Uterus (tissue), 2 donors: ENCODE data around the gene ZNF658.
A peak's percentile ranks its signal among the peaks of the same experiment; 100 is the strongest.

ENCODE experiments used
- POLR2A ChIP-seq, 2 donors: fragments of 450-650 bp; IDR thresholded peaks; one replicate each; pipeline ENCODE4 v1.6.1; 2016; ENCODE audit warnings: antibody characterized with exemption in 2 of 2, mild to moderate bottlenecking in 1 of 2, moderate library complexity in 1 of 2
- TF ChIP-seq, protein P1 (sequence below), 4 experiments: fragments of 200-600 bp in 2 of 4; fragments of 450-650 bp in 2 of 4; sonication (generic) in 2 of 4; IDR thresholded peaks; one replicate each; pipeline ENCODE4 v1.5.1; 2016 to 2019; ENCODE audit warnings: antibody characterized with exemption in 4 of 4, mild to moderate bottlenecking in 2 of 4, moderate library complexity in 1 of 4

DNA sequence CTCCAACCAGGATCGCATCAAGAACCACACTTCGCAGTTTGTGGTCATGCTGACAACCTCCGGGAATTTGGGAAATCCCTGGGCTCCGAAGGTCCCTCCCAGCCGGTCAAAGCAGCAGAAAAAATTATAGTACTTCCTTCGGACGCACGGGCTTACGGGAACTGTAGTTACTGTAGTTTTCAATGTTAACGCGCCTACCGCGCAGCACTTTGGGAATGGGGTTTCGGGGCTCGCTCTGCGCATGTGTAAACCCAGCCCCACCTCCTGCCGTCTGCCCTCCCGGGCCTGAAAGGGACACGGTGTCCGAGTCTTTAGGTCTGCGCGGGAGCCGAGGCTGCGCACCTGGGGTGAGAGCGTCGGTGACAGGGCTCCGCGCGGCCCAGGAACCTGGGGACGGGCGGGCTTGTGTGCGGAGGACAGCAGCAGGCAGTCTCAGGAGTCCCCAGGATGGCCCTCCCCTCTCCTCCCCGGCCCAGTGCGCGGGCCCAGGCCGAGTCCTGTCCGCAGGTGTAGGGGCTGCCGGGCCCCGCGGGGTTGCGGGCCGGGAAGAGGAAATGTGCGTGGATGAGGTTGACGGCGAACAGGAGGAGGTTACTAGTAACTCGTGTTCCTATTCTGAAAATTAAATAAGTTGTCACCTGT, at the start of gene ZNF658:
- TF ChIP-seq, protein P1, sequence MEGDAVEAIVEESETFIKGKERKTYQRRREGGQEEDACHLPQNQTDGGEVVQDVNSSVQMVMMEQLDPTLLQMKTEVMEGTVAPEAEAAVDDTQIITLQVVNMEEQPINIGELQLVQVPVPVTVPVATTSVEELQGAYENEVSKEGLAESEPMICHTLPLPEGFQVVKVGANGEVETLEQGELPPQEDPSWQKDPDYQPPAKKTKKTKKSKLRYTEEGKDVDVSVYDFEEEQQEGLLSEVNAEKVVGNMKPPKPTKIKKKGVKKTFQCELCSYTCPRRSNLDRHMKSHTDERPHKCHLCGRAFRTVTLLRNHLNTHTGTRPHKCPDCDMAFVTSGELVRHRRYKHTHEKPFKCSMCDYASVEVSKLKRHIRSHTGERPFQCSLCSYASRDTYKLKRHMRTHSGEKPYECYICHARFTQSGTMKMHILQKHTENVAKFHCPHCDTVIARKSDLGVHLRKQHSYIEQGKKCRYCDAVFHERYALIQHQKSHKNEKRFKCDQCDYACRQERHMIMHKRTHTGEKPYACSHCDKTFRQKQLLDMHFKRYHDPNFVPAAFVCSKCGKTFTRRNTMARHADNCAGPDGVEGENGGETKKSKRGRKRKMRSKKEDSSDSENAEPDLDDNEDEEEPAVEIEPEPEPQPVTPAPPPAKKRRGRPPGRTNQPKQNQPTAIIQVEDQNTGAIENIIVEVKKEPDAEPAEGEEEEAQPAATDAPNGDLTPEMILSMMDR (IDR thresholded peaks at IDR 0.05) = peak in 1 of 4 experiments; percentile 21
- peak in 1 of 2 donors; percentile 13 for TF ChIP-seq POLR2A (IDR thresholded peaks at IDR 0.05)
